Stimulated activated naive CD8-positive, alpha-beta T cell treated with anti-CD3 and anti-CD28 coated beads, Interleukin-15, amount 100 ng/mL, for 72 hours (primary cell): ENCODE results near the gene SCG5.
A peak's percentile ranks its signal among the peaks of the same experiment; 100 is the strongest.

ENCODE experiments used
- ATAC-seq: fragments of 150-1000 bp; cut with Tn5 transposase; 2 replicates; pipeline ENCODE4 v1.10.0; 2021; ENCODE audit warnings: mild to moderate bottlenecking, moderate library complexity
- DNase-seq, 2 donors: peaks; one replicate each; pipeline ENCODE4 v3.0.0; 2021 to 2022
- H3K27ac Mint-ChIP-seq, 2 donors: one replicate each; pipeline ENCODE4 v1.8.0; 2022; ENCODE audit warnings: mild to moderate bottlenecking in 2 of 2, mixed read lengths in 2 of 2, moderate library complexity in 2 of 2
- H3K27me3 Mint-ChIP-seq: one replicate; pipeline ENCODE4 v1.8.0; 2022; ENCODE audit warnings: mixed read lengths
- H3K4me1 Mint-ChIP-seq: one replicate; pipeline ENCODE4 v1.8.0; 2022; ENCODE audit warnings: mild to moderate bottlenecking, mixed read lengths
- H3K4me3 Mint-ChIP-seq, 2 donors: one replicate each; pipeline ENCODE4 v1.8.0; 2022; ENCODE audit warnings: mild to moderate bottlenecking in 2 of 2, mixed read lengths in 2 of 2, moderate library complexity in 1 of 2
- H3K9me3 Mint-ChIP-seq, 2 donors: one replicate each; pipeline ENCODE4 v1.8.0; 2022; ENCODE audit warnings: mixed read lengths in 2 of 2

SCG5 gene

GRCh38 chr15:32651229-32651837 lies 9.8 kb downstream of the SCG5 start:
- H3K4me3 Mint-ChIP-seq: no peak overlapping the region
- ATAC-seq (peak; percentile 75), DNase-seq (peak; percentile 32 to 42)
- H3K4me1 Mint-ChIP-seq: peaks cover 8% of the 10 kb centered on the region
- no peak overlapping the region for H3K27ac Mint-ChIP-seq
- no peaks in the 10 kb centered on the region for H3K9me3 Mint-ChIP-seq
- H3K27me3 Mint-ChIP-seq: no peaks in the 10 kb centered on the region

- H3K27me3 Mint-ChIP-seq: no peaks in the 10 kb centered on the region
- H3K9me3 Mint-ChIP-seq: no peaks in the 10 kb centered on the region
- no peak overlapping the region for H3K4me3 Mint-ChIP-seq
- DNase-seq: no peak
- no peak for ATAC-seq
- peaks cover 13% of the 10 kb centered on the region for H3K4me1 Mint-ChIP-seq
- H3K27ac Mint-ChIP-seq: no peak overlapping the region
Measured at GRCh38 chr15:32652178-32652577, 10.7 kb downstream of the SCG5 start.

GRCh38 chr15:32656091-32656490 lies 14.6 kb downstream of the SCG5 start:
- Mint-ChIP-seq H3K27me3 (no peaks in the 10 kb centered on the region), H3K27ac (no peak overlapping the region), H3K9me3 (no peaks in the 10 kb centered on the region), H3K4me3 (no peak overlapping the region), H3K4me1 (peaks cover 18% of the 10 kb centered on the region)
- DNase-seq (no peak), ATAC-seq (no peak)

GRCh38 chr15:32656496-32656895 lies 15.0 kb downstream of the SCG5 start:
- H3K4me1 Mint-ChIP-seq: peaks cover 16% of the 10 kb centered on the region
- DNase-seq: no peak
- H3K9me3 Mint-ChIP-seq: no peaks in the 10 kb centered on the region
- no peaks in the 10 kb centered on the region for H3K27me3 Mint-ChIP-seq
- no peak overlapping the region for H3K27ac Mint-ChIP-seq
- no peak for ATAC-seq
- H3K4me3 Mint-ChIP-seq: no peak overlapping the region

- ATAC-seq: peak; percentile 64
- Mint-ChIP-seq H3K4me3 (no peak overlapping the region), H3K9me3 (no peaks in the 10 kb centered on the region), H3K27ac (no peak overlapping the region), H3K4me1 (peaks cover 11% of the 10 kb centered on the region), H3K27me3 (no peaks in the 10 kb centered on the region)
- DNase-seq: no peak
Measured at GRCh38 chr15:32657198-32657883, 15.8 kb downstream of the SCG5 start.

GRCh38 chr15:32657941-32658340 lies 16.4 kb downstream of the SCG5 start:
- Mint-ChIP-seq H3K4me1 (peaks cover 17% of the 10 kb centered on the region), H3K27me3 (no peaks in the 10 kb centered on the region), H3K4me3 (no peak overlapping the region), H3K9me3 (no peaks in the 10 kb centered on the region), H3K27ac (no peak overlapping the region)
- no peak for ATAC-seq
- no peak for DNase-seq

GRCh38 chr15:32659340-32660155 lies 18.0 kb downstream of the SCG5 start:
- Mint-ChIP-seq H3K27me3 (no peaks in the 10 kb centered on the region), H3K4me1 (peaks cover 18% of the 10 kb centered on the region), H3K27ac (peak overlapping the region in 1 of 2 donors; percentile 34), H3K9me3 (no peaks in the 10 kb centered on the region), H3K4me3 (no peak overlapping the region)
- DNase-seq (no peak), ATAC-seq (no peak)

- H3K27me3 Mint-ChIP-seq: no peaks in the 10 kb centered on the region
- ATAC-seq (no peak), DNase-seq (no peak)
- H3K4me1 Mint-ChIP-seq: peaks cover 7% of the 10 kb centered on the region
- H3K9me3 Mint-ChIP-seq: no peaks in the 10 kb centered on the region
- no peak overlapping the region for H3K27ac Mint-ChIP-seq
- H3K4me3 Mint-ChIP-seq: no peak overlapping the region
Measured at GRCh38 chr15:32663671-32664070, 22.2 kb downstream of the SCG5 start.

- no peak overlapping the region for H3K4me3 Mint-ChIP-seq
- no peak for DNase-seq
Measured at GRCh38 chr15:32664796-32665195, 23.3 kb downstream of the SCG5 start.

GRCh38 chr15:32667321-32667720 lies 25.8 kb downstream of the SCG5 start:
- H3K27me3 Mint-ChIP-seq: no peaks in the 10 kb centered on the region
- no peaks in the 10 kb centered on the region for H3K9me3 Mint-ChIP-seq
- H3K4me3 Mint-ChIP-seq: no peak overlapping the region
- no peak overlapping the region for H3K27ac Mint-ChIP-seq
- ATAC-seq (no peak), DNase-seq (no peak)
- H3K4me1 Mint-ChIP-seq: peaks cover 6% of the 10 kb centered on the region

More at GRCh38 chr15:32664796-32665195, 23.3 kb downstream of the SCG5 start:
- Mint-ChIP-seq H3K9me3 (no peaks in the 10 kb centered on the region), H3K4me1 (peaks cover 7% of the 10 kb centered on the region), H3K27ac (no peak overlapping the region), H3K27me3 (no peaks in the 10 kb centered on the region)
- ATAC-seq: no peak

- no peak overlapping the region for H3K4me3 Mint-ChIP-seq
- DNase-seq: no peak
- no peaks in the 10 kb centered on the region for H3K27me3 Mint-ChIP-seq
- H3K27ac Mint-ChIP-seq: no peak overlapping the region
- H3K4me1 Mint-ChIP-seq: no peaks in the 10 kb centered on the region
- no peak for ATAC-seq
- no peaks in the 10 kb centered on the region for H3K9me3 Mint-ChIP-seq
Measured at GRCh38 chr15:32668942-32669341, 27.4 kb downstream of the SCG5 start.

- no peak for ATAC-seq
- no peaks in the 10 kb centered on the region for H3K4me1 Mint-ChIP-seq
- no peak for DNase-seq
- H3K27ac Mint-ChIP-seq: no peak overlapping the region
- no peaks in the 10 kb centered on the region for H3K27me3 Mint-ChIP-seq
- H3K9me3 Mint-ChIP-seq: no peaks in the 10 kb centered on the region
- H3K4me3 Mint-ChIP-seq: no peak overlapping the region
Measured at GRCh38 chr15:32669896-32670611, 28.5 kb downstream of the SCG5 start.

- Mint-ChIP-seq H3K9me3 (no peaks in the 10 kb centered on the region), H3K27ac (no peak overlapping the region), H3K4me1 (no peaks in the 10 kb centered on the region), H3K27me3 (no peaks in the 10 kb centered on the region), H3K4me3 (no peak overlapping the region)
- DNase-seq: no peak
- no peak for ATAC-seq
Measured at GRCh38 chr15:32670623-32671022, 29.1 kb downstream of the SCG5 start.

GRCh38 chr15:32671339-32672325 lies 30.1 kb downstream of the SCG5 start:
- DNase-seq (no peak), ATAC-seq (no peak)
- Mint-ChIP-seq H3K27me3 (no peaks in the 10 kb centered on the region), H3K4me1 (no peaks in the 10 kb centered on the region), H3K9me3 (no peaks in the 10 kb centered on the region), H3K27ac (no peak overlapping the region), H3K4me3 (no peak overlapping the region)

- no peak overlapping the region for H3K27ac Mint-ChIP-seq
- peaks cover 7% of the 10 kb centered on the region for H3K27me3 Mint-ChIP-seq
- H3K9me3 Mint-ChIP-seq: no peaks in the 10 kb centered on the region
- DNase-seq: no peak
- ATAC-seq: no peak
- no peaks in the 10 kb centered on the region for H3K4me1 Mint-ChIP-seq
- no peak overlapping the region for H3K4me3 Mint-ChIP-seq
Measured at GRCh38 chr15:32674681-32675080, 33.2 kb downstream of the SCG5 start.
